Measurements from ENCODE around the gene SHKBP1.
A peak's percentile ranks its signal among the peaks of the same experiment; 100 is the strongest.
"Not testable (repeated sequence)": the region's sequence is repeated elsewhere in the genome, so short reads cannot be mapped to it uniquely, and the experiment has no call there.

SHKBP1 gene

GRCh38 chr19:40555978-40556689 is 20.5 kb upstream of the SHKBP1 start:
- no peak for DNase-seq (ENCODE audit: low read depth, low spot score)

GRCh38 chr19:40556953-40557530 is 19.6 kb upstream of the SHKBP1 start:
- DNase-seq (ENCODE audit: low read depth, low spot score) = no peak

- DNase-seq (ENCODE audit: low read depth, low spot score) = no peak
These were observed 17.3 kb upstream of the SHKBP1 start for GRCh38 chr19:40559394-40559793.

- no peak for DNase-seq (ENCODE audit: low read depth, low spot score)
These were observed 16.6 kb upstream of the SHKBP1 start for GRCh38 chr19:40560092-40560507.

- DNase-seq (ENCODE audit: low read depth, low spot score) = no peak
These were observed 14.7 kb upstream of the SHKBP1 start for GRCh38 chr19:40561947-40562346.

- not testable (repeated sequence) for DNase-seq (ENCODE audit: low read depth, low spot score)
These were observed 12.1 kb upstream of the SHKBP1 start for GRCh38 chr19:40564535-40564934.

- DNase-seq (ENCODE audit: low read depth, low spot score) = no peak
These were observed 11.3 kb upstream of the SHKBP1 start for GRCh38 chr19:40565355-40565754.

GRCh38 chr19:40565910-40566495 is 10.7 kb upstream of the SHKBP1 start:
- no peak for DNase-seq (ENCODE audit: low read depth, low spot score)

- DNase-seq (ENCODE audit: low read depth, low spot score) = no peak
These were observed 9.5 kb upstream of the SHKBP1 start for GRCh38 chr19:40567040-40567749.

GRCh38 chr19:40567750-40568494 is 8.8 kb upstream of the SHKBP1 start:
- no peak for DNase-seq (ENCODE audit: low read depth, low spot score)

GRCh38 chr19:40570313-40571004 is 6.2 kb upstream of the SHKBP1 start:
- peak; percentile 89 for DNase-seq (ENCODE audit: low read depth, low spot score)

- no peak for DNase-seq (ENCODE audit: low read depth, low spot score)
These were observed 5.7 kb upstream of the SHKBP1 start for GRCh38 chr19:40571005-40571318.

GRCh38 chr19:40571831-40572495 is 4.7 kb upstream of the SHKBP1 start:
- no peak for DNase-seq (ENCODE audit: low read depth, low spot score)

GRCh38 chr19:40575326-40575725 is 1.3 kb upstream of the SHKBP1 start:
- DNase-seq (ENCODE audit: low read depth, low spot score) = no peak

- DNase-seq (ENCODE audit: low read depth, low spot score) = no peak
These were observed 505 bp upstream of the SHKBP1 start for GRCh38 chr19:40576151-40576584.

- DNase-seq (ENCODE audit: low read depth, low spot score) = no peak
These were observed 1.8 kb downstream of the SHKBP1 start for GRCh38 chr19:40578442-40578908.

- DNase-seq (ENCODE audit: low read depth, low spot score) = no peak
These were observed 3.9 kb downstream of the SHKBP1 start for GRCh38 chr19:40580619-40581018.

- no peak for DNase-seq (ENCODE audit: low read depth, low spot score)
These were observed 4.9 kb downstream of the SHKBP1 start for GRCh38 chr19:40581531-40581930.

GRCh38 chr19:40582467-40582866 is 5.8 kb downstream of the SHKBP1 start:
- no peak for DNase-seq (ENCODE audit: low read depth, low spot score)

- no peak for DNase-seq (ENCODE audit: low read depth, low spot score)
These were observed 6.6 kb downstream of the SHKBP1 start for GRCh38 chr19:40583283-40583682.

- no peak for DNase-seq (ENCODE audit: low read depth, low spot score)
These were observed 7.3 kb downstream of the SHKBP1 start for GRCh38 chr19:40584007-40584406.
